Urinary bladder (tissue), 4 donors: ENCODE measurements around the gene ASB3. TPM values are rescaled to one million over a fixed set of nuclear protein-coding genes. Genes with fewer than 3 reads are reported as not detected.

ENCODE experiments used
- DNase-seq: peaks from one replicate; pipeline ENCODE4 v3.0.0-alpha.2; 2015; ENCODE audit errors: extremely low spot score
- H3K27ac ChIP-seq: one replicate; pipeline ENCODE4 v1.5.1; 2013; ENCODE audit warnings: low read depth, mild to moderate bottlenecking, moderate library complexity
- H3K36me3 ChIP-seq: one replicate; pipeline ENCODE4 v1.6.1; 2013; ENCODE audit warnings: mild to moderate bottlenecking, moderate library complexity; ENCODE audit not compliant: insufficient read depth
- H3K4me1 ChIP-seq: one replicate; pipeline ENCODE4 v1.6.1; 2013; ENCODE audit warnings: mild to moderate bottlenecking, moderate library complexity; ENCODE audit not compliant: insufficient read depth
- H3K4me3 ChIP-seq: one replicate; pipeline ENCODE4 v1.5.1; 2013; ENCODE audit warnings: low read depth, low read length
- WGBS: extraction: QIAGEN DNeasy Blood & Tissue Kit; methylation state at CpG from one replicate; pipeline ENCODE4 v1.1.7; 2013; 5-methylcytosine and 5-hydroxymethylcytosine counted together
- polyA plus RNA-seq: library from polyadenylated mRNA; stranded (reverse); fragments of 200-250 nt; gene quantifications from one replicate; pipeline ENCODE4 v1.2.3, GENCODE V29; 2013
- total RNA-seq: library from RNA; depleted of rRNA; stranded (reverse); fragments of >200 nt; gene quantifications from one replicate; pipeline ENCODE4 v1.2.3, GENCODE V29; 2014
- donor health status: healthy with polysubstance abuse.
- donor health status: healthy.

The ASB3 gene
- total and polyA plus RNA-seq, 2 donors, result 9.0 to 51.2 TPM

DNA sequence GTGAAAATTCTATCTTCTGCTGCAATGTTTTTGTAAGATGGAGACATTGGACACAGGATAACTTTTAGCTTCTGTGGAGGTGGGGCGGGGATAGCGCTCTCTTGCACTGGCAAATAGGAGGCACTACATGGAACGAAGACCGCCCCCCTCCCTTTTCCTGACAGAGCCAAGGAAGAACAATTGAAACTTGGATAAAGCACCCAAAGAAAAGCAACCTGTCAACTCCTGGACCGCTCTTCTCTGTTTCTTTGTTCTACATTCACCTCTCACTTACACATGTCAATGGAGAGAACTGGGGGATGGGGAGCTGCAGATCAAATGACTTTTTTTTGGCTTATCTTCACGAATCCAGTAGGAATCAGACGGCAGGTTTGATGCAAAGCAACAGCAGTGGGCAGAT is 145.5 kb downstream of the ASB3 start:
- Histone ChIP-seq H3K36me3 (no peaks in the 10 kb centered on the region), H3K4me3 (no peak overlapping the region), H3K27ac (no peak overlapping the region), H3K4me1 (no peaks in the 10 kb centered on the region)
- DNase-seq, result no peak
- 78% methylated on average over 7 of the region's 7 CpGs for WGBS

DNA sequence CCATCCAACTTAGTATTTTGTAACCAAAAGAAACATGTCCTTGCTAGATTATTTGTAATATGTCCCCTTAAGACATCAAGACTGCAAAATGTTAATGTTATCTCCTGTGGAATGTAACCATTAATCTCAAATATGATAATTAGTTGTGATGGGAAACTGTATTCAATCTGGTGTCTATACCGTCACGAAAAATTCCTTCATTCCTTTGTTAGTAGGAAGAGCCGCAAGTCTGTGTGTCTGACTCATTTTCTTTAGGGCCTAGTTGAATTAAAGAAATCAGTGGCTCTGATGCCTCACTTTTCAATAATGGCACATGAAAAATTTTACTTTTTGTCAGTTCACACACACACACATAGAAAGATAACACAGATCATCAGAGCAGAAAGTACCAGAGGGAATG is 146.3 kb downstream of the ASB3 start:
- no peaks in the 10 kb centered on the region for H3K4me1 ChIP-seq
- WGBS, result 88% methylated on average over 3 of the region's 3 CpGs
- DNase-seq, result no peak
- no peak overlapping the region for H3K27ac ChIP-seq
- H3K36me3 ChIP-seq, result no peaks in the 10 kb centered on the region
- H3K4me3 ChIP-seq, result no peak overlapping the region

DNA sequence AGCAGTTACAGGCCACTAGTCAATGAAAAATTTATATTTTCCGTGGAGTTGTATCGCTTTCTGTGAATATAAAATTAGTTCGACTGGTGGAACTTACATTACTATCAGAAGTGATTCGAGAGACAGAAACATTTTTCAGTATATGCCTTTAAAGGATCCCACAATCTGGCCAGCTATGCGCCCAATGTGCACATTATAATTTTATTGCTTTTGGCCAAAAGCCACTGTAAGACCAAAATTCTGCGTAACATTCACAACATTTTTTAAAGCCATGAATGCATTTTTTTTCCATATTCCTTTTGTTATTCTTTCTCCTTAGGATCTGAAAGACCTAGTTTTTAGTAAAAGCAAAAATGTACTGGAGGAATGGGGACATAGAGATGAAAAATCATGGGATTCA is 150.2 kb downstream of the ASB3 start:
- H3K36me3 ChIP-seq, result no peaks in the 10 kb centered on the region
- WGBS, result 59% methylated on average over 6 of the region's 6 CpGs
- no peak overlapping the region for H3K4me3 ChIP-seq
- DNase-seq, result no peak
- no peaks in the 10 kb centered on the region for H3K4me1 ChIP-seq
- H3K27ac ChIP-seq, result no peak overlapping the region

DNA sequence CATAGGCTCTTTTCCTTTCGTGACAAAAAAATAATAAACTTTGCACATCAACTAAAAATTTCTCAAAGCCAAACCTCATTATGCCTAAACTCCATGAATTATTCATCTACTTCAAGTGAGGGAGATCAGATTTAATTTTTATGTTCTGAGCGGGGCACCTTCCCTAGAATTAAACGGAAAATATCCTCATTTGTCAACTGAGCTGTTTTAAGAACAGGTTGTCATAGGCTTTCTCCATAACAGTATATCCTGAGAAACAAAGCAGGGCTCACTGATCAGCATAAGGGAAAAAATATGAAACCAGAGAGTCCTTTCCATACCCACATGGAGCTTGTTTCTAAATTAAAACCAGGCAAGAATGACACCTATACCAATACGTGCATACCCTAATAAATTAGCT is 150.6 kb downstream of the ASB3 start:
- H3K27ac ChIP-seq, result no peak overlapping the region
- WGBS, result 88% methylated on average over 4 of the region's 4 CpGs
- DNase-seq, result no peak
- no peaks in the 10 kb centered on the region for H3K4me1 ChIP-seq
- no peak overlapping the region for H3K4me3 ChIP-seq
- H3K36me3 ChIP-seq, result no peaks in the 10 kb centered on the region

- 88% methylated on average over 3 of the region's 3 CpGs for WGBS
- Histone ChIP-seq H3K4me3 (no peak overlapping the region), H3K4me1 (no peaks in the 10 kb centered on the region), H3K36me3 (no peaks in the 10 kb centered on the region), H3K27ac (no peak overlapping the region)
- DNase-seq, result no peak
Measured at GRCh38 chr2:53635694-53636093, 151.1 kb downstream of the ASB3 start.

- Histone ChIP-seq H3K4me1 (no peaks in the 10 kb centered on the region), H3K36me3 (no peaks in the 10 kb centered on the region), H3K4me3 (no peak overlapping the region), H3K27ac (no peak overlapping the region)
- DNase-seq, result no peak
- 88% methylated on average over 1 of the region's 1 CpG for WGBS
Measured at GRCh38 chr2:53633441-53633840, 153.3 kb downstream of the ASB3 start.

DNA sequence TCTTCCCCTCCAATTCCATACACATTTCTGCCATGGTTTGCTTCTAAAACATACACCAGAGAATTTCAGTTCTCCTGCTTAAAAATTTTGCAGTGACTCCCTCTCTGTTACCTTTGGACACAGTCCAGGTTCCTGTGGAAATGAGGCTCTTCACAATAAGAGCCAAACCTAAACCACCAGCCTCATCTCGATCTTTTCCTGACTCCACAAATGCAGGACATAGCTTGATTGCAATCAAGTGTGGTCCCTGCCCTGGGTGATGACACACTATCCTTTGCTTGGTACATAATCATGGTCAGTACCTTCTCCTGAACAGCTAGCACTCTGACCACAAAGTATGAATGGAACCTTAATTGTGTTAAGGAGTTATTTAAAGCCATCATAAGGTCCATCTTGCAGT is 154.0 kb downstream of the ASB3 start:
- no peak overlapping the region for H3K4me3 ChIP-seq
- H3K36me3 ChIP-seq, result no peaks in the 10 kb centered on the region
- H3K27ac ChIP-seq, result no peak overlapping the region
- WGBS, result 58% methylated on average over 1 of the region's 1 CpG
- no peaks in the 10 kb centered on the region for H3K4me1 ChIP-seq
- DNase-seq, result no peak

DNA sequence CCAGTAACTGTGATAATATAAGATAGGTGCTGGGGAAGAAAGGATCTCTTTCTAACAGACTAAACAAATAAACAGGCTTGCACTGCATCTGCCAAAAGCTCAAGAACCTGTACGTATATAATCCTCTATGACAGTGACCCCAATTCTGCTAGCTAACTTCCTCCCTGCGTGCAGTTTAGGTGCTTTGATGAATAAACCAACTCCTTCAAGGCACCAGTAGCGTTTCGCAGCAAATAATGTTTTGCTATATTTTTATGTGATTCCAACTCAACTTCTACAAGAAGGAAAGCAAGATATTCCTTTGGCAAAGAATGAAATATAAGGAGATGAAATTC is 154.7 kb downstream of the ASB3 start:
- H3K4me3 ChIP-seq, result no peak overlapping the region
- H3K4me1 ChIP-seq, result no peaks in the 10 kb centered on the region
- no peak overlapping the region for H3K27ac ChIP-seq
- 87% methylated on average over 4 of the region's 4 CpGs for WGBS
- H3K36me3 ChIP-seq, result no peaks in the 10 kb centered on the region
- no peak for DNase-seq

GRCh38 chr2:53631313-53632125 is 155.2 kb downstream of the ASB3 start:
- Histone ChIP-seq H3K36me3 (no peaks in the 10 kb centered on the region), H3K4me1 (no peaks in the 10 kb centered on the region), H3K27ac (no peak overlapping the region), H3K4me3 (no peak overlapping the region)
- no peak for DNase-seq
- WGBS, result 88% methylated on average over 3 of the region's 3 CpGs

DNA sequence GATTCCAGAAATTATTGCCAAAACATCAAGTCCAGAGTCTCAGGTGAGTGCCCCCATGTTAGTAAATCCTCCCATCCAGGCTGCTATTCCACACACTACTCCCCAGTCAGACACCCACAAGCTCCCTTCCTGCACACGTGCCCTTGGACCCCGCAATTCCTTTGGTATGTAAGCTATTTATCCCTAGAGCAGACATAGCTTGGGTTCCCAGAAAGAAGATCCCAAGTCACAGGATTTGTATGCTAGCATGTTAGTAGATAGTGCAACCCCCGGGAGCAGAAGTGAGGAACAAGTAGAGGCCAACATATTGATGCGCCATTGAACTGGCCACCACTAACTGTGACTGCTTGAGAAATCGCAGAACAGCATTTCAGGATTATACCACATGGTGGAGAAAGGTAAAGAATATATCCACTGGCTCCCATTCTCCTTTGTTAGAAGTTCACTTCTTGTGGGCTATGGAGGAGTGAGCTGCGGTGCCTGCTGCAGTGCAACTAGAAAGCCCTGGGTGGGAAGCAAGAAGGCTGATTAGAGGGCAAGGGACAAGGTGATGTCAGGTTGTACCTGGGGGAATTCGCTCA is 156.6 kb downstream of the ASB3 start:
- Histone ChIP-seq H3K27ac (no peak overlapping the region), H3K36me3 (no peaks in the 10 kb centered on the region), H3K4me1 (no peaks in the 10 kb centered on the region), H3K4me3 (no peak overlapping the region)
- 74% methylated on average over 7 of the region's 7 CpGs for WGBS
- no peak for DNase-seq

DNA sequence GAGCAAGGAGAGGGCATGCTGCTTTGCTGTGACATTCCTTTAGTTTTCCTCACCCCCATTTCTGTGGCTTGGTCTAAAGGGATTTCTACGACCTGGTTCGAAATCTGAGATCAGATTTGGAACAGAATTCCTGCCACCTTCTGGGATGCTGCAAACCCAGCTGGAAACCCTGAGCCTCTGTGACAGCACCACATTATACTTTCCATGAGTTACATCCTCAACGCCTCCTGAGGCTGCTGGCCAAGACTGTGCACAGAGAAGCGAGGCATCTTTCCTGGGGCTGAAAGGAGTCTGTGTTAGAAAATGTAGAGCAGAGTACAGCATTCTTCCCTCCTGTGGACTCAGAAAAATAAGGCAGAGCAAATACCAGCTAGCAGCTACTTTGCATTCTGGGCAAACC is 157.3 kb downstream of the ASB3 start:
- no peak overlapping the region for H3K27ac ChIP-seq
- H3K36me3 ChIP-seq, result no peaks in the 10 kb centered on the region
- WGBS, result 39% methylated on average over 4 of the region's 4 CpGs
- no peak overlapping the region for H3K4me3 ChIP-seq
- no peak for DNase-seq
- no peaks in the 10 kb centered on the region for H3K4me1 ChIP-seq

DNA sequence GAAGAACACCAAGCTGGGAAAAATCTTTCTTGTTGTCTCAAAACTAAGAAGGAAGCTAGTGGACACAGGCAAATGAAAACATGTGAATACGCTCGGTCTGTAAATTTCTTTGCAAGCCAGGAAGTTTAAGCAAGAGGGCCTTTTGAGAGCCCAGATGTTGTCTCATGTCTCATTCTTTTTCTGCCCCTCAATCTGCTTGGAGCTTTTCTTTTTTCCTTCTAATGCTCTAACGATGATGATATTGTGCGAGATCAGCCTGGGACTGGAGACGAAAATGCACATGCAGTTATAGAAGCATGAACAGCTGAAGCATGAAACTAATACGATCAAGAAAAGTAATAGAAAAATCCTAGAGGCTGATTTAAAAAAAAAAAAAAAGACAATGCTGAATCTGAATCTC is 157.8 kb downstream of the ASB3 start:
- WGBS, result 71% methylated on average over 6 of the region's 6 CpGs
- no peak overlapping the region for H3K27ac ChIP-seq
- no peaks in the 10 kb centered on the region for H3K4me1 ChIP-seq
- H3K4me3 ChIP-seq, result no peak overlapping the region
- no peaks in the 10 kb centered on the region for H3K36me3 ChIP-seq
- DNase-seq, result no peak

DNA sequence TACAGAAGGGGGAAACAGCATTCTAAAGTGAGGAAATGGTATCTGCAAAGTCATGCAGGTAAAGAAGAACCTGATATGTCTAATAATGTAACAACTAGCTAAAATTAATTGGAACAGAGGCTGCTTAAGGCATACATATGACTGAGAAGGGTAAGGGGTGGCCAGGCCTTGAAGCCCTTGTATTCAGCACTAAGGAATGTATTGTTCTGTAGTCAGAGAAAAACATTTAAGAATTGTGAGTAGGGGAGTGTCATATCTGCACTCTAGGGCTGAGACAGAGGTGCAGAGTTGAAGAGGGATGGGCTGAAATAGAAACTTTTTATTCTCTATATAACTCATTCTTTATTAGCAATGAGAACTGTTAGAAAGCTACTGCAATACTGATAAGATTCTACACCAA is 164.6 kb downstream of the ASB3 start:
- no peaks in the 10 kb centered on the region for H3K36me3 ChIP-seq
- H3K4me3 ChIP-seq, result no peak overlapping the region
- H3K4me1 ChIP-seq, result no peaks in the 10 kb centered on the region
- DNase-seq, result no peak
- H3K27ac ChIP-seq, result no peak overlapping the region

- Histone ChIP-seq H3K36me3 (no peaks in the 10 kb centered on the region), H3K4me1 (no peaks in the 10 kb centered on the region), H3K27ac (no peak overlapping the region), H3K4me3 (no peak overlapping the region)
- no peak for DNase-seq
- 49% methylated on average over 2 of the region's 2 CpGs for WGBS
Measured at GRCh38 chr2:53620981-53621380, 165.8 kb downstream of the ASB3 start.
